DMS53 treated with DMSO at 0.1 percent for 48 hours (cell line): ENCODE results near the gene EPPIN.
"Not testable (repeated sequence)": the region's sequence is repeated elsewhere in the genome, so short reads cannot be mapped to it uniquely, and the experiment has no call there.

Experiments
- DNase-seq: peaks from one replicate; lab custom pipeline; 2025; ENCODE audit not compliant: unreplicated experiment; lab: John Stamatoyannopoulos, UW

The EPPIN gene

DNA sequence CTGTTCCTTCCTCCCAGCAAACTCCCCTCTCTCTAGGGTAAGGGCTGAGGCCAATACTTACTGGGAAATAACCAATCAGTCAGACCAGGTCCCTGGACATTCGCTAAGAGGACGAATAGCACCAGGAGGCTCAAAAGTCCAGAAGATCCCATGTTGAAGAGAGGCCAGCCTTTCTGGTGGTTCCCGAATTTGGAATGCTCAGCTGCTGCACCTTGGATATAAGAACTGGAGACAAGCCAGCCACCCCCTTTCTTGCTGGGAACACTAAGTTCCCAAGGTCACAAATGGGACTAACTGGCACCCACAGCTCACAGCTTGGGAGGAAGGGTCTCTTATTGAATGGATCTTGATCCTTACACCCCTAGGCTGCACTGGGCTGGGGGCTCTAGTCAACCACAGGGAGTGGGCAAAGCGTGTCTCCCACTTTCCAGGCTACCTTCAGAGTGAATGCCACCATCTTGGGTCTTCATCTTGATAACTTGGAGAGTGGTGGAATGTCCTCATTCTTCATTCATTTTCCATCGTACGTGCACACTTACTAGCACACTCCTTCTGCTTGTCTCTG is at the start of gene EPPIN:
Gene EPPIN, minus strand, starts transcription at position 196 of the 565 bp plus-strand sequence. Its CDS starts 44 bp downstream, at position 152.
- no peak for DNase-seq

GRCh38 chr20:45595235-45595634 is 48.0 kb upstream of the EPPIN start:
- no peak for DNase-seq

DNA sequence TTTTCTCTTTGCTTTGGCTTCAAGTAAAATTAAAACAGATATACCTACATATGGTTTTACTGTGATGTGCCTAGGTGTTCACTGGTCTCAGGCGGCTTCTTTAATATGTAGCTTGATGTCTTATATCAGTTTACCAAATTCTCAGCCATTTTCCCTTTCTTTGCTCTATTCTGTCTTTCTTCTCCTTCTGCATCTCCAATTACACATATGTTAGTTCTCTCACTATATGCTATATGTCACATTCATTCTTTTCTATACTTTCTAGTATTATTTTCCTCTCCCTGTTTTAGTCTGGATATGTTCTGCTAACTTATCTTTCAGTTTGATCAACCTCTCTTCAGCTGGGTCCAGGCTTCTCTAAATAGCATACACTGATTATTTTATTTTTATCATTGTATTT is 46.3 kb upstream of the EPPIN start:
- no peak for DNase-seq

- peak; percentile 73 for DNase-seq
These were observed 45.5 kb upstream of the EPPIN start for GRCh38 chr20:45592574-45593189.

GRCh38 chr20:45589725-45590124 is 42.5 kb upstream of the EPPIN start:
- DNase-seq = no peak

- DNase-seq = no peak
These were observed 41.6 kb upstream of the EPPIN start for GRCh38 chr20:45588800-45589199.

DNA sequence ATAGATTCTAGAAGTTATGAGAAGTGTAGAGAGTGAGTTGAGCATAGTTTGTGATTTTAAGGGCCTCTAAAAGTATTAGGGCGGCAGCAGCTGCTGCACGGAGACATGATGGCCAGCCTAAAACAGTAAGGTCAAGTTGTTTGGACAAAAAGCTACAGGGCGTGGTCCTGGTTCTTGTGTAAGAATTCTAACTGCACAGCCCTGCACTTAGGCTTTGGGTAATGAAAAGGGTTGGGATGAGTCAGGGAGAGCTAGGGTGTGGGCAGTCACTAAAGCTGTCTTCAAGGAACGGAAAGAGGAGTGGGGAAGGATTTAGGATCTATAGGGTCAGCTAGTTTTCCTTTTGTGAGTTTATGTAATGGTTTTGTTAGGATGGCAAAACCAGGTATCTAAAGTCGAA is 38.8 kb upstream of the EPPIN start:
- not testable (repeated sequence) for DNase-seq

GRCh38 chr20:45584294-45584693 is 37.1 kb upstream of the EPPIN start:
- DNase-seq = not testable (repeated sequence)

- DNase-seq = no peak
These were observed 36.3 kb upstream of the EPPIN start for GRCh38 chr20:45583502-45583901.

GRCh38 chr20:45581702-45582101 is 34.5 kb upstream of the EPPIN start:
- DNase-seq = no peak

DNA sequence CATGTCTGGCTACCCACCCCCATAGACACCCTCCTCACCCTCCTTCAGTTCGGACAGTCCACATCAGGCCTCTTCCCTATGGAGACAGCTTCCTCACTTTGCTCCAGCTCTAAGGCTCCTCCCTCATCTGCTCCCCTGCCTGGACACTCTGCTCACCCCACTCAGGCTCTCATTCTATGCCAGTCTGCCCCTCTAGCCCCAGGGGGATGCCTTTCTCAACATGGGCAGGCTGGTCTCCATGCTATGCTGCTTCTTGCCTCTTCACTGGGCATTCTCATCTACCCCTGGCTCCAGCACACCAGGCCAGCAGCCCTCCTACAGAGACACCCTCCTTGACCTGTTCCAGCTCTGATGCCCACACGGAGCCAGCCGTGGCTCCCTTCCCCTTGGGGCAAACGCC is 32.0 kb upstream of the EPPIN start, which contains the start of gene WFDC8:
Gene WFDC8, minus strand, starts transcription at position 101 of the 400 bp plus-strand sequence. Its CDS starts 37 bp downstream, at position 64.
- no peak for DNase-seq

- DNase-seq = no peak
These were observed 31.0 kb upstream of the EPPIN start for GRCh38 chr20:45578231-45578630.

- no peak for DNase-seq
These were observed 29.8 kb upstream of the EPPIN start for GRCh38 chr20:45576995-45577394.

- no peak for DNase-seq
These were observed 28.7 kb upstream of the EPPIN start for GRCh38 chr20:45575931-45576330.

- not testable (repeated sequence) for DNase-seq
These were observed 22.4 kb upstream of the EPPIN start for GRCh38 chr20:45569650-45570049.

- no peak for DNase-seq
These were observed 17.6 kb upstream of the EPPIN start for GRCh38 chr20:45564760-45565276.

DNA sequence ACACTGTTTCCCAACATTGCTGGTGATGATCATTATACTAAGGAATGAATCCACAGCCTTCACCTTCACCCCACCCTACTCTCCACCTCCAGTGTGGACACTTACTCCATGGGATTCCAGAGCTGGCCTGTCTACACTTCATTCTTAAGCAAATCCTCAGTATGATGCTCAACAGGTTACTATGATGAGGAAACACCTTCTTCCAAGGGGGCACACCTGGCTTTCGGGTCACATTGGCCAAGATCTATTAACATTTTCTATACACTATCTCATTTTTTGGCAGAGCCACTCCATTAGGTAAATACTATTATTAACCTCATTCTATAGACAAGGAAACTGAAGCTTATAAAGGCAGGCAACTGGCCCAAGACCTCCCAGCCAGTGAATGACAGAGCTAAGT is 8.0 kb upstream of the EPPIN start:
- no peak for DNase-seq

GRCh38 chr20:45552456-45552855 is 5.3 kb upstream of the EPPIN start:
- no peak for DNase-seq

DNA sequence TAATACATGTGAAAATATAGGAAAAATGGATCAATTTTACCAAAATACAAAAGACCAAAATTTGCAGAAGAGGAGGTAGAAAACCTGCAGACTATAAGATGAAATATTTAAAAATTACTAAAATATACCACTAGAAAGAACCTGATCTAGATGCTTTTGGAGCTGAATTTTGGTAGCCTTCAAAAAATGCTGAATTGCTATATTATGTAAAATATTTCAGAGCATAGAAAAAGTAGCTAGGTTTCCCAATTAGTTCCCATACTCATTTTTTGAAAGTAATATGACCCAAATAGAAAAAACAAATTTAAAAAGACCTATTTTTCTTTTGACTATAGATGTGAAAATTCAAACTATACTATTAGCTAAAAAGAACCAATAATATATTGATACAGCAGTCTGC is 3.6 kb upstream of the EPPIN start:
- no peak for DNase-seq

DNA sequence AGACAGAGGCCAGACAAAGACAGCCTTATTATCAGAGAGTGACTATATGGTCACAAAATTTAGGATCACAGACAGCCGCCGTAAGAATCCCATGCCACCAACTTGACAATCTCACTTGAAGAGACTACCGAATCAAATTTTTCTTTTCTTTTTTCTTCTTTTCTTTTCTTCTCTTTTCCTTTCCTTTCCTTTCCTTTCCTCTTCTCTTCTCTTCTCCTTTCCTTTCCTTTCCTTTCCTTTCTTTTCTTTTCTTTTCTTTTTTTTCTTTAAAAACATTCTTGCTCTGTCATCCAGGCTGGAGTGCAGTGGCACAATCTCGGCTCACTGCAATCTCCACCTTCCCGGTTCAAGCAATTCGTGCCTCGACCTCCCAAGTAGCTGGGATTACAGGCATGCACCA is 1.2 kb upstream of the EPPIN start:
- no peak for DNase-seq

- peak; percentile 16 for DNase-seq
These were observed 1.3 kb downstream of the EPPIN start for GRCh38 chr20:45545754-45546453.

DNA sequence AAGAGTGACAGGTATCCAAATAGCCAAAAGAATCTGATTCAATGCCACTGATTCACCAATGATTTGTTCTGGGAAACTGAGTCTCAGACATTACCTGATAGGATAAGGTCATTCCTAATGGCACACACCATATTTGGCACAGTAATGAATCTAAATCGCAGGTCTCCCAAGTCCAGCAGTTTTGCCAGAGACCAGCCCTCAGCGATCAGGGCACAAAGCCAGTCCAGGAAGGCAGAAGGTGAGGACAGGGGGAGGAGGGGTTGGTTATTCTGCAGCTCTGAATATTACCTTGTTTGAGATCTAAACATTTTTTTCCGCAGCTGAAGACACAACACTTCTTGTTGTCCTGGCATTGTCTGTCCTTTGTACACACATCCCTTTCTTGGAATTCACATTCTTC is 1.9 kb downstream of the EPPIN start:
- no peak for DNase-seq
